Measurements from ENCODE around the gene TMX2.
A peak's percentile ranks its signal among the peaks of the same experiment; 100 is the strongest.
"Not testable (repeated sequence)": the region's sequence is repeated elsewhere in the genome, so short reads cannot be mapped to it uniquely, and the experiment has no call there.

Gene TMX2

GRCh38 chr11:57712256-57713150, at the start of gene TMX2:
Gene TMX2 (plus strand): TSS chr11:57712593. CDS start chr11:57712619, 26 bp downstream.
- peak; percentile 100 for FAIRE-seq

GRCh38 chr11:57662893-57663292, 49.5 kb upstream of the TMX2 start:
- no peak for FAIRE-seq

- no peak for FAIRE-seq
Observed at GRCh38 chr11:57663975-57664374, 48.4 kb upstream of the TMX2 start.

GRCh38 chr11:57667117-57667735, 45.2 kb upstream of the TMX2 start:
- FAIRE-seq = peak; percentile 95

GRCh38 chr11:57667736-57668433, 44.5 kb upstream of the TMX2 start, which contains the start of gene ZDHHC5:
Gene ZDHHC5 (plus strand): TSS chr11:57668114. CDS start chr11:57673091, 4,977 bp downstream.
- no peak for FAIRE-seq

GRCh38 chr11:57668434-57668782, 44.0 kb upstream of the TMX2 start:
- FAIRE-seq = no peak

- no peak for FAIRE-seq
Observed at GRCh38 chr11:57674251-57674650, 38.1 kb upstream of the TMX2 start.

GRCh38 chr11:57675176-57675941, 37.0 kb upstream of the TMX2 start:
- no peak for FAIRE-seq

GRCh38 chr11:57679396-57679795, 33.0 kb upstream of the TMX2 start:
- no peak for FAIRE-seq

GRCh38 chr11:57680552-57680874, 31.9 kb upstream of the TMX2 start:
- FAIRE-seq = no peak

- no peak for FAIRE-seq
Observed at GRCh38 chr11:57681168-57681567, 31.2 kb upstream of the TMX2 start.

GRCh38 chr11:57690474-57690873, 21.9 kb upstream of the TMX2 start:
- not testable (repeated sequence) for FAIRE-seq

GRCh38 chr11:57698843-57699365, 13.5 kb upstream of the TMX2 start:
- no peak for FAIRE-seq

GRCh38 chr11:57699813-57700212, 12.6 kb upstream of the TMX2 start:
- no peak for FAIRE-seq

- FAIRE-seq = no peak
Observed at GRCh38 chr11:57700425-57700824, 12.0 kb upstream of the TMX2 start.

GRCh38 chr11:57703341-57703740, 9.1 kb upstream of the TMX2 start:
- no peak for FAIRE-seq

- FAIRE-seq = no peak
Observed at GRCh38 chr11:57704932-57705331, 7.5 kb upstream of the TMX2 start.

GRCh38 chr11:57705432-57705831, 7.0 kb upstream of the TMX2 start:
- not testable (repeated sequence) for FAIRE-seq

GRCh38 chr11:57709802-57710367, 2.5 kb upstream of the TMX2 start:
- no peak for FAIRE-seq

GRCh38 chr11:57711414-57712255, 758 bp upstream of the TMX2 start, which contains the start of gene MED19:
Gene MED19 (minus strand): TSS chr11:57712215. CDS start chr11:57712179, 36 bp downstream.
- FAIRE-seq = no peak

GRCh38 chr11:57713835-57714234, 1.4 kb downstream of the TMX2 start:
- no peak for FAIRE-seq
